ENCODE results near the gene HIRIP3.

The HIRIP3 gene

DNA sequence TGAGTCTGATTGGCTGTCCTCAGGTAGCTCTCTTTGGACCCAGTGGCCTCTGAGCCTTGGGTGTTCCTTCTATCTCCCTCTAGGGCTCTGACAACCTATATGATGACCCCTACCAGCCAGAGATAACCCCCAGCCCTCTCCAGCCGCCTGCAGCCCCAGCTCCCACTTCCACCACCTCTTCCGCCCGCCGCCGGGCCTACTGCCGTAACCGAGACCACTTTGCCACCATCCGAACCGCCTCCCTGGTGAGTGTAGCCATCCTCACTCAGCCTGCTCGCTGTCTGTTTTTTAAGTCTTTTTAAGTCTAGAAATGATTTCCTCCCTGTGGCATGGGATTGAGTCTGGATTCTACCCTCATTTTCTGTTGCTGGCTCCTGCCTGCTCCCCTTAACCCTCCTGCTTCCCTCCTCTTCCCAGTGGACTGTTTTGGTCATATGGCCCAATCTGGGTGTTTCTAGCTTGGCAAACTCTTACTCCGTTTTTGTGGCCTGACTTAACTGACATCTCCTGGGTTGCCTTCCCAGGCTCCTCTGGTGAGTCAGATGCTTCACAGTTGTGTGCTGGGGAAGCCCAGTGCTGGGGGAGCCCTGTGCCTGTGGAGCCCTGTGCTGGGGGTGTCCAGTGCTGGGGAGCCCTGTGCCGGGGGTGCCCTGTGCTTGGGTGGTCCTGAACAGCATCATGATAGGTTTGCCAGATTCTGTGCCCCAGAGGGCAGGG, 11.8 kb downstream of the HIRIP3 start:
- no peak for DNase-seq (ENCODE audit: low spot score)

DNA sequence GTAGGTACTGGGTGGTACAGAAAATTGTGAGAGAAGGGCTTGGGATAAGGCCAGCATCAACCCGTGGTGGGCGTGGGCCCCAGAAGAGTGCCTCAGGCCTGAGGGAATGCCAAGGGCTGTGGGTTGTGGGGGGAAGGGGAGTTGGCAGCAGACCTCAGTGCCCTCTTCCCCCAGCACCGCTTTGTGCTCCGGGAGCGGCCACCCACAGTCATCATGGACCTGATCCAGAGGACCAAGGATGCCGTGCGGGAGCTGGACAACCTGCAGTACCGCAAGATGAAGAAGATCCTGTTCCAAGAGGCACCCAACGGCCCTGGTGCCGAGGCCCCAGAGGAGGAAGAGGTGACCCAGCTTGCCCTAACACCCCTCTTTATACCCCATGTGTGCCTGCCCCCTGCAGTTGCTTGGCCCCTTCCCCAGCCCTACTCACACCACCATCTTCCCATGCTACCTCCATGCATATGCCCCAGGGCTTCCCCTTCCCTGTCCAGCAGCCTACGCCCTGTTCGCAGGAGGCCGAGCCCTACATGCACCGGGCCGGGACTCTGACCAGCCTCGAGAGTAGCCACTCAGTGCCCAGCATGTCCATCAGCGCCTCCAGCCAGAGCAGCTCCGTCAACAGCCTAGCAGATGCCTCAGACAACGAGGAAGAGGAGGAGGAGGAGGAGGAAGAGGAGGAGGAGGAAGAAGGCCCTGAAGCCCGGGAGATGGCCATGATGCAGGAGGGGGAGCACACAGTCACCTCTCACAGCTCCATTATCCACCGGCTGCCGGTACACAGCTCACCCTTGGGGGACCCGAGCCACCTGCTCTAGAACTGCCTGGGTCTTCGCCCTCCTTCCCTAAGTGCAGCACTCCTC, 12.6 kb downstream of the HIRIP3 start:
- DNase-seq (ENCODE audit: low spot score), result no peak

DNA sequence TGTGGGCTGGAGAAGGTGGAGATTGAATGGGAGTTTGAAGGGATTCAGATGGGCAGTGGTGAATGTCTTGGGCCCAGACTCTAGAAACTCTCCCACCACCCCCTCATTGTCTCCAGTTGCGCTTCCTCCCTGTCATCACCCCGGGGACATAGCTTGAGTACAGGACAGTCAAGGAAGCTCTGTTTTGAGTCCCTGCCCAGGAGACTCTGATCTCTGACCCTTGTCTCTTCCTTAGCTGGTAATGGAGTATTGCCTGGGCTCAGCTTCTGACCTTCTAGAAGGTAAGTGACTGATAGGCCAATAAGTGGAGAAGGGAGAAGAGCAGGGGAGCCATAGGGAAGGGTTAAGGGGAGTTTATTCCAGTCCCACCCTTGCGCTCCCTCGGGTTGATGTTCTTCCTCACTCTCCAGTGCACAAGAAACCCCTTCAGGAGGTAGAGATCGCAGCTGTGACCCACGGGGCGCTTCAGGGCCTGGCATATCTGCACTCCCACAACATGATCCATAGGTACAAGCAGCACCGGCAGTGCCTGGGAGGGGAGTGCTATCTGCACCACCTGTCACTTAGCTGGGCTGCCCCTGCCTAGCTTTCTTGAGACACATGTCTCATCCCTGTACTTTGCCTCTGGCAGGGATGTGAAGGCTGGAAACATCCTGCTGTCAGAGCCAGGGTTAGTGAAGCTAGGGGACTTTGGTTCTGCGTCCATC, 16.7 kb downstream of the HIRIP3 start:
- DNase-seq (ENCODE audit: low spot score), result no peak

DNA sequence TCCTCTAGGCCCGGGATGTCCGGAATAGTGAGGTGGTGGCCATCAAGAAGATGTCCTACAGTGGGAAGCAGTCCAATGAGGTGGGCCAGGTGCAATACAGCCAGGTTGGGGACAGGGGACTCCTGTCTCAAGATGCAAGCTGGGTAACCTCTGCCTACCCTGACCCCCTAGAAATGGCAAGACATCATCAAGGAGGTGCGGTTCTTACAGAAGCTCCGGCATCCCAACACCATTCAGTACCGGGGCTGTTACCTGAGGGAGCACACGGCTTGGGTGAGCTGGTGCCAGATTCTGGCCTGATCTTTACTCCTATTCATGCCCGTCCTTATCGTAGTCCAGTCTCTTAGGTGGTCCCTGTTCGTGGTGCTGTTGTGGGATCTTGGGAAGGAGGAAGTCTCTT, 17.3 kb downstream of the HIRIP3 start:
- DNase-seq (ENCODE audit: low spot score), result no peak

DNA sequence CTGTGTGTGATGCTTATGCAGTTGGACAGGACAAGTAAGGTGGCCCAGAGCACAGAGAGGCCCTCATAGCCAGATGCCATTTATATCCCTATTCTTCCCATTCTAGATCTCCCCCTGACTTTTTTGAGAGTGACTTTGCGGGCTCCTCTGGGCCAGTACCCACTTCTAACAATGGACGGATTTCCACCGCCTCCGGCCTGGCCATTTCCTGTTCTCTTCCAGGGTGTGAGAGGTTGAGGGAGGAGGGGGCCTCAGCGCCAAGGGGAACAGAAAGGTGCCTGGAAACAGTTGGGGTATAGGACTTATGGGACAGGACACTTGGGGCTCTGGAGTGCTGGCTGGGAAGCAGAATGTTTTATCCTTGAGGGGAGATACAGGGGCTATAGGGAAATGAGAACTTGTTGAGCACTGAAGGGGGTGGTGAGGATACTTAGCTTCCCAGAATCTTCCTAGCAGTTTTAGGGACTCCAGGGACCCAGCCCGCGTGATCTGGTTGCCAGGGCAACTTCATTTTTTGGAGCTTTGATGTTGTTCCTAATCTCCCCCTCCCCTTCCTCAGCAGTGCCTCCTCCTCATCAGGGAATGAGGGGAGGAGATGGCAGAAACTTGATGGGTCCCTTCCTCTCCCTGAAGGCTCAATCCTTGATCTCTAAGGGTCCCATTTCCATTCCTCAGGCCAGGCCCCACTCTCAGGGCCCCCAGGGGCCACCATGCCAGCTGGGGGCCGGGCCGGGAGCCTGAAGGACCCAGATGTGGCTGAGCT, 18.2 kb downstream of the HIRIP3 start:
- no peak for DNase-seq (ENCODE audit: low spot score)

DNA sequence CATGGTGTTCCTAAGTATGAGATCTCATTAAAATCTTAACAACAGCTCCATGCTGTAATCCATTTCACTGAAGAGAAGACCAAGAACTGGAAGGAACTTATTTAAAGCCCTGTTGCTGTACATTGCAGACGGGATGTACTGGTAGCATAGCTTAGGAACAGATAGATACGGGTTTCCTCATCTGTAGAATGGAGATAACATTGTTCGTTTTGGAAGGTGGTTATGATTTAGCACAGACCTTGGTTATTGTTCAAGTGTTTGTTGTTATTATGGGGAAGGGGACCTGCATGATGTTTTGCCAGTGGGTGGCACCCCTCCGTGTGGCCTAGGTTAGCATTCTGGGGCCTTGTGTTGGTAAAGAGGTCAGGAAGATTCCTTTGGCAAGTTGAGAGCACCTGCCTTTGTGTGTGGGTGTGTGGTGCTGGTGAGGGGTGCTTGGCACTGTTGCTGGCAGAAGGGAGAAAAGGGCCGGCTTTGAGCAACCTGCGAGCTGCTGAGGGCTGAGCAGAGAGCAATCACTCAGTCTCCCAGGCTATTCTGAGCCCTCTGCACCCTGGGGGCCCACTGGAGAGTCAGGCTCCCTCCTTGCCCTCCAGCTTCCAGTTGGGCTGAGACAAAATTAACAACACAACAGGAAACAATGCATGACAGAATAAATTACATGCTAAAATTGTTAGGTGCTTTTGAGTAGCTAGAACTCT, 19.5 kb downstream of the HIRIP3 start:
- DNase-seq (ENCODE audit: low spot score), result no peak

DNA sequence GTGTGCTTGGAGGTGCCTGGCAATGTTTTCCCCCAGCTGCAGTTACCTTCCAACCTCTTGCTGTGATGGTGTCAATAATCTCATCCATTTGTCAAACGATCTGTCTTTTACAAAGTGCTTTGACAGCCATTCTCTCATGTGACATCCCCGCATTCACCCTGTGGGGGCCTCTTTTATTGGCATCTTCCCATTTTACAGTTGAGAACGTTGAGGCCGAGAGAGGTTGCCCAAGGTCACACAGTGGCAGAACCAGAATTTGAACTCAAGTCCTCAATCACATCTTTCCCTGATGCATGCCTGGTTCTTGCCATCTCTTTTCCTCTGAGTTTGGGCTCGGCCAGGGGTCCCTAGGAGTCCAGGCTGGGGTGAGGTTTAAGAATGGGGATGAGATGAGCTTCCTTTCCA, 20.3 kb downstream of the HIRIP3 start:
- no peak for DNase-seq (ENCODE audit: low spot score)

DNA sequence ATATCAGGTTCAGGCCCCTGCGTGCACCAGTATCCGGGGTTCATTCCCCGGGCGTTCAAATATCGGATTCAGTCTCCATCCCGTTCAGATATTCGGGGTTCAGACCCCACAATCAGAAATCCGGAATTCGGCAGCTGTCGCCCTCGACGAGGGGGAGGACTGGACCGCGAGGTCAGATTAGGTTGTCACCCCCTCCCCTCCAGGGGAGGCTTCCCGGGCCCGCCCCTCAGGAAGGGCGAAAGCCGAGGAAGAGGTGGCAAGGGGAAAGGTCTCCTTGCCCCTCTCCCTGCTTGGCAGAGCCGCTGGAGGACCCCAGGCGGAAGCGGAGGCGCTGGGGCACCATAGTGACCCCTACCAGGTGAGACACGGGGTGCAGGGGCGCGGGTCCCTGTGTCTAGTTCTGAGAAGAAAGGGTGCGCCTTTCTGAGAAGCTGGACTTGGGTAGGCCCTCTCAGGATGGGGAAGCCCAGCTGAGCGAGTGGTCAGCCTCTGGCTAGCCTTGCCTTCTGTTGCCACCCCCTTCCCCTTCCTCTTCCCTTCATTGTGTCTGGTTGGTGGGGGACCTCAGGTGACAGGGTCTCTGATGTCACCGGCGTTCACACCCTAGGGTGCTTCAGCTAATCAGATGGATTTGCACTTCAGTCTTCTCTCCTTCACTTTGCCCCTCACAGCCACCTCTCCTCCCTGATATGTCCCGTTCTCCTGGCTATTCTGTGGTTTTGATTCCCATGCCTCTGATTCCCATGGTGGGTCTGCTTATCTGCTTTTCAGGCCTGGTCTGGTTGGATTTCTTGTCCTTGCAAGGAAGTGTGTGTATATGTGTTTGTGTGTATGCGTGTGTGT, 20.9 kb downstream of the HIRIP3 start:
- DNase-seq (ENCODE audit: low spot score), result peak; percentile 19

DNA sequence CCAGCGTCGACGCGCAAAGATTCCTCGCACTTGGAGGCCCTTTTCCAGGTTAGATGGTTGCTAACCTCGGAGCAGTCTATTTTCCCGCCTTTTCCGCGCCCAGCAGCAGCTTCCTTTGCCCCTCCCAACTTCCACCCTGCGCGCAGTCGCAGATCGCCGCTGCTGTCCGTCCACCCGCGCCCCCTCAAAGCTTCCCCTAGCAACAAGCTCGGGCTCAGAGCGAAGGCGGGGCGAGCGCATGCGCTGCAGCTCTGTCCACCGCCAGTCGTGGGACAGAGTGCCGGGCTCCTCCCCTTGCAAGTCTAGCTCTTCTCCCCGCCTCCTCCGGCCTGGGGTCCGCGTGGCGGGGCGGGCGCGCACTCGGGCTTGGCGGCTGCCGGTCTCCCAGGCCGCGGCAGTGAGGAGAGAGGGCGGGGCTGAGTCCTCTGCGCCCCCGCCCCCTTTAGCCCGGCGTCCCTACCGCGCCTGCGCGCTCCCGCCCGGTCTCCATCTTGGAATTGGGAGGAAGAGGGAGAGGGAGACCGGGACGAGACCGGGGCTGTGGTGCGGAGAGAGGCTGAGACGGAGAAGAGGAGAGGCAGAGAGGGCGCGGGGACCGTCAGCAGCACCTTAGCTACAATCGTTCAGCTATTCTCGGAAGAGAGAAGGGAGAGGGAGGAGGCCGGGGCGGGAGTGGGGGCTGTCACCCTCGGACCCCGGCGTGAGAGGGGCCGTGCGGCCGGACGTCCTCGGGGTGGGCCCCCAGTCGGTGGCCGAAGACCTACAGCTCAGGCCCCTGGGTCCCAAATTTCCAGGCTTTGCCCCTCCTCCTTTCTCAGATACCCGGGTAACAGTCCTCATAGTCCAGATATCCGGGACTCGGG, 21.8 kb downstream of the HIRIP3 start, which contains the start of gene TAOK2:
Gene TAOK2 (plus strand): TSS at position 485 of the 863 bp plus-strand sequence. CDS start 3,905 bp downstream, outside the sequence.
- peak; percentile 97 for DNase-seq (ENCODE audit: low spot score)

DNA sequence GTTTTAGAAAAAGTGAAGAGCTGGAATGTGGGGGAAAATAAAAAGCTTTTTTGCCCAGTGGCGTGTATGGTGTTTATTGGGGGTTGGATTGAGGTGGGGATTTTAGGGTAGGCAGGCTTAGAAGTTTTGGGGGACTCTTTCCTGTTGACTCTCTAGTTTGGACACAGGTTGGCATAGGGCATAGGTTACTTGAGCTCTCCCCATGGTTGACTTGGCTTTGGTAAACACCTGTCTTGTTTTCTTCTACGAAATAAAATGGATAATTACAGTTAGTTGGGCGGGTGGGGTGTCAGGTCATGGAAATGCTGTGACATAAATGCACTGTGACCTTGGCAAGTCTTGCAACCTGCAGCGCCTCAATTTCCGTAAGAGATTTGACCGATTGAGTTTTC, 22.4 kb downstream of the HIRIP3 start:
- DNase-seq (ENCODE audit: low spot score), result no peak

DNA sequence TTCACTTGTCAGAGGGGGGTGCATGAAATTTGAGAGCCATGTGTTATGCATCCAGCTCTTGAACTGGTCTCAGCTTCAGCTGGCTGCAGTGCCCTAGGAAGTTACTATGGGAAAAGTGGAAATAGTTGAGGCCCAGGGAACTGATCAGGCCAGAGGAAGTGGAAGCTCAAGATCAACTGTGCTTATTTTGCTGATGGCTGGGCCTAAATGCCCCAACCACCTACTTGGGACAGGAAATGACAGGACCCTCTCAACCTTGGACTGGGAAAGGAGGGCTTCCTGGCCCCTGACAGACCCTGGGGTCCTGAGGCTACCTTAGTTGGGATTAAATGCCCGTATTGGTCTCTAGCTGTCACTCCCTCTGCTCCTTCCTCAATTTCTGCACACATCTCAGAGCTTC, 22.9 kb downstream of the HIRIP3 start:
- DNase-seq (ENCODE audit: low spot score), result no peak

DNA sequence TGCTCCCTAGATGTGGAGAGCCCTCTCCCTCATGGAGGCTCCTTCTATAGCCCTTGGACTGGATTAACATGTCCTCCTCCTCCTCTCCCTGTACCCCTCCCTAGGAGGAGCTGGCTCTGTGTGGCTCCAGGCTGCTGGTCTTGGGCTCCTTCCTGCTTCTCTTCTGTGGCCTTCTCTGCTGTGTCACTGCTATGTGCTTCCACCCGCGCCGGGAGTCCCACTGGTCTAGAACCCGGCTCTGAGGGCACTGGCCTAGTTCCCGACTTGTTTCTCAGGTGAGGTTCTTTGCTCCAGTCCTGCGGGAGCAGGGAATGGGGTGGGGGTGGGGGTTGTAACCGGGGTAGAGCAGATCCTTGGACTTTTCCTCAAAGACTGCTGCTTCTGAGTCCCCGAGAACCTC, 24.1 kb downstream of the HIRIP3 start:
- no peak for DNase-seq (ENCODE audit: low spot score)

DNA sequence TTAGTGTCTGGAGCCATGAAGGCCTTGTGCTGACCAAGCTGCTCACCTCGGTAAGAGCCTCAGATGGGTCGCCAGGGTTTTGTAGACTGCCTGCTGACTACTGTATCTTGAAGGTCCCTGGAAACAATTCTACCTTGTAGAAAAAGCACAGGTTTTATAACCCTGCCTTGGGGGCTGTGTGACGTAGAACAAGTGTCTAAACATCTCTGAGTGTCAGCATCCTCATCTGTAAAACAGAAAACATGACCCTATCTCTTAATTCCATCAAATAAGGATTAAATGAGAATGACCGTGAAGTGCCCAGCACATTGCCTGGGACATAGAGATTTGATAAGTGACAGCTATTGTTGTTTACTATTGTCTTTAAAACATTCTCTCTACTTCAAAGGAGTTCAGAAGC, 27.2 kb downstream of the HIRIP3 start:
- DNase-seq (ENCODE audit: low spot score), result no peak

DNA sequence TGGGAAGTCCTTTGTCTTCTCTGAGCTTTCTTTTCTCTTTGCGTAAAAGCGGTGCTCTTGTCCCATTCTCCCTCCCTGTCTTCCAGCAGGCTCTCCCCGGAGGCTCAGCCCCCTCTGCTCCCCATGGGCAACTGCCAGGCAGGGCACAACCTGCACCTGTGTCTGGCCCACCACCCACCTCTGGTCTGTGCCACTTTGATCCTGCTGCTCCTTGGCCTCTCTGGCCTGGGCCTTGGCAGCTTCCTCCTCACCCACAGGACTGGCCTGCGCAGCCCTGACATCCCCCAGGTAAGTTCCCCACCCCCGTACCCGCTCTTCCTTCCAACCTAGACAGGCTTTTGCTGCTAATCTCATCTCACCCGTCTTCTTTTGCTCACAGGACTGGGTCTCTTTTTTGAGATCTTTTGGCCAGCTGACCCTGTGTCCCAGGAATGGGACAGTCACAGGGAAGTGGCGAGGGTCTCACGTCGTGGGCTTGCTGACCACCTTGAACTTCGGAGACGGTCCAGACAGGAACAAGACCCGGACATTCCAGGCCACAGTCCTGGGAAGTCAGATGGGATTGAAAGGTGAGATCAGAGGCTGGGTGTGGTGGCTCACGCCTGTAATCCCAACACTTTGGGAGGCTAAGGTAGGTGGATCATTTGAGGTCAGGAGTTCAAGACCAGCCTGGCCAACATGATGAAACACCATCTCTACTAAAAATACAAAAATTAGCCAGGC, 32.2 kb downstream of the HIRIP3 start:
- no peak for DNase-seq (ENCODE audit: low spot score)

DNA sequence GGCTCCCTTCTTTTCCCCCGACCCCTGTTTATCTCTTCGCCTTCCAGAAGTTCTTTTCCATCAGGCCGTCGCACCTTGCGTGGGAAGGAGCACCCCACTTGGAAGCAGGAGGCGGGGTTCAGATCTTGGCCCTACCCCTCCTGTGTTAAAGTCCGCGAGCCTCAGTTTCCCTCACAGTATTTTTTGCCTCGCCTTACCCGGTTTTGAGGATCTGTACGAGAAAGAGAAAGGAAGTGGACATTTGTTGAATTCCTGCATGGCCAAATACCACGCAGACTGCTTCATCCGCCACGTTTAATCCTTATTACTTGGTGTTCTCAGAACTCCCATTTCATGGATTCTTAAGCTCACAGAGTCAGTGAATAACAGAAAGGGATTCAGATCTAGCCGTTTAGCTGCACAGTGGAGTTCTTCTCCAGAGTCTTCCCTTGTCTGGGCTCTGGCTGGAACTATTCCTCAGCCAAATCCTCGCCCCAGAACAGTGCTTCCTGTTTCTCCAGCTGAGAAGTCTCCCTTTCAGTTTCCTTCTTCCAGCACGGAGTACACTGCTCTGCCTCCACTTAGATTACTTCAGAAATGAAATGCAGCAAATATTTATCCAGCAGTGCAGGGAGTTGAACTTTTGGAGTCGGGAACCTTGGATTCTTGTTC, 32.9 kb downstream of the HIRIP3 start:
- DNase-seq (ENCODE audit: low spot score), result no peak

DNA sequence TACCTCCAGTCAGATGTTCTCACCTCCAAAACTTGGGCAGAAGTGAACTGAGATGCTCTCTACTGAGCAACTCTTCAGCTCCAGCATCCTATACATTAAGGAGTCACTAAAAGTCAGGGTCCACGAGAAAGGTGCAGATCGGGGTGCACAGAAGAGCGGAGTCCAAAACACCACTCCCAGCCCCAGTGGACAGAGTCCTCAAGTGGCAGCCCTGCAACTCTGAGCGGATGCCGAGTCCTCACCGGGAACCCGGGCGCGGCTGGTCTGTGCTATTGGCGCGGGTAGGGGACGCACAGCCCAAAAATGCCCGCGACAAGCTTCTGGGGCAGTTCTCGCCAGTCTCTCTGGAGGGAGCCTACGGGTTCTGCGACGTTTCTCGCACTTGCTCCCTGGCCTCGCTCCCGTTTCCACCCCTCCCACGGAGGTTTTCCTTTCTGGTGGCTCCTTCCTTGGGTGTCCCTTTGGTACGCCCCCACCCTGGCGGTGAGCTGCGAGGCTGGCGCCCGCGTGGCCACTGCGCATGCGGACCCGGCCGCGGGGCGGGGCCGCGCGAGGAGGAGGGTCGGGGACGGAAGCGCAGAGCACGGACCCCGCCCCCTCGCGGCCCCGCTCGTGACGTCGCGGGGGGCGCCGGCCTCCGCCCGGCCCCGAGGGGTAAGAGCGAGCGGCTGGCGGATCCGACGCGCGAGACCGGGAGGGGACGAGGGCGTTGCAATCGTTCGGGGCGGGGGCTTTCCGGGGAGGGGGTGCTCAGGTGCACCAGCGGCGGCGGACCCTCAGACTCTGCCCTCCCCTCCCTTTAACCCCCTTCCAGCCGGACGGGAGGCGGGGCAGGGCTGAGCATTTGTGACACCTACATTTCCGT, 33.7 kb downstream of the HIRIP3 start, which contains the start of gene TMEM219:
Gene TMEM219 (plus strand): TSS at position 601 of the 865 bp plus-strand sequence. CDS start 1,065 bp downstream, outside the sequence.
- peak; percentile 95 for DNase-seq (ENCODE audit: low spot score)

DNA sequence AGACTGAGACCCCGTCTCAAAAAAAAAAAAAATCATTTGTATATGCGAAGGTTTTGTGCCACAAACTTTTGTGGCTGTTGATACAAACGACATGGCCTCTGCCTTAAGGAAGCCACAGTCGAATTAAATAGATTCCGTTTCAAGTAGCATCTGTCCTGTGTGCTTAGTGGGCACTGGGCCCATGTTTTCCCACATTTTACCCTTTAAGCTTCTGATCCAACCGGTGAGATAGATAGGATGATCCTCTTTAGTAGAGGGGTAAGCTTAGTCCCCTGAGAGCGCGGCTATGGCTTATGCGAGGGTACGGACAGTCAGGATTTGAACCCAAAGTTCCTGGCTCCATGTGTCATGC, 34.3 kb downstream of the HIRIP3 start:
- DNase-seq (ENCODE audit: low spot score), result no peak
